Stimulated activated naive CD8-positive, alpha-beta T cell treated with anti-CD3 and anti-CD28 coated beads, Interleukin-15, amount 100 ng/mL, for 72 hours (primary cell): ENCODE results near the gene GAGE12E.
"Not testable (repeated sequence)": the region's sequence is repeated elsewhere in the genome, so short reads cannot be mapped to it uniquely, and the experiment has no call there.

Experiments used
- ATAC-seq: fragments of 150-1000 bp; cut with Tn5 transposase; 2 replicates; pipeline ENCODE4 v1.10.0; 2021; ENCODE audit warnings: mild to moderate bottlenecking, moderate library complexity
- DNase-seq, 2 donors: peaks; one replicate each; pipeline ENCODE4 v3.0.0; 2021 to 2022
- H3K27ac Mint-ChIP-seq, 2 donors: one replicate each; pipeline ENCODE4 v1.8.0; 2022; ENCODE audit warnings: mild to moderate bottlenecking in 2 of 2, mixed read lengths in 2 of 2, moderate library complexity in 2 of 2
- H3K27me3 Mint-ChIP-seq: one replicate; pipeline ENCODE4 v1.8.0; 2022; ENCODE audit warnings: mixed read lengths
- H3K4me1 Mint-ChIP-seq: one replicate; pipeline ENCODE4 v1.8.0; 2022; ENCODE audit warnings: mild to moderate bottlenecking, mixed read lengths
- H3K4me3 Mint-ChIP-seq, 2 donors: one replicate each; pipeline ENCODE4 v1.8.0; 2022; ENCODE audit warnings: mild to moderate bottlenecking in 2 of 2, mixed read lengths in 2 of 2, moderate library complexity in 1 of 2
- H3K9me3 Mint-ChIP-seq, 2 donors: one replicate each; pipeline ENCODE4 v1.8.0; 2022; ENCODE audit warnings: mixed read lengths in 2 of 2

The GAGE12E gene, protein sequence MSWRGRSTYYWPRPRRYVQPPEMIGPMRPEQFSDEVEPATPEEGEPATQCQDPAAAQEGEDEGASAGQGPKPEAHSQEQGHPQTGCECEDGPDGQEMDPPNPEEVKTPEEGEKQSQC

DNA sequence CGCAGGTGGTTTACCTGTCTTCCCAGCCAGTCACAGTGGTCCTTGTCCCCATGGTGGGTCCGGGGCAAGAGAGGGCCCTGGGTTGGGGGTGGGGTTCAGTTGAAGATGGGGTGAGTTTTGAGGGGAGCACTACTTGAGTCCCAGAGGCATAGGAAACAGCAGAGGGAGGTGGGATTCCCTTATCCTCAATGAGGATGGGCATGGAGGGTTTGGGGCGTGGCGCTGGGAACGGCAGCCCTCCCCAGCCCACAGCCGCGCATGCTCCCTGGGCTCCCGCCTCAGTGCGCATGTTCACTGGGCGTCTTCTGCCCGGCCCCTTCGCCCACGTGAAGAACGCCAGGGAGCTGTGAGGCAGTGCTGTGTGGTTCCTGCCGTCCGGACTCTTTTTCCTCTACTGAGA, at the start of gene GAGE12E:
Gene GAGE12E (plus strand): TSS at position 301 of the 400 bp plus-strand sequence. CDS start 1,155 bp downstream, outside the sequence.
- not testable (repeated sequence) for H3K4me1 Mint-ChIP-seq, ATAC-seq, DNase-seq, H3K27me3 Mint-ChIP-seq, H3K27ac Mint-ChIP-seq, H3K9me3 Mint-ChIP-seq, H3K4me3 Mint-ChIP-seq

DNA sequence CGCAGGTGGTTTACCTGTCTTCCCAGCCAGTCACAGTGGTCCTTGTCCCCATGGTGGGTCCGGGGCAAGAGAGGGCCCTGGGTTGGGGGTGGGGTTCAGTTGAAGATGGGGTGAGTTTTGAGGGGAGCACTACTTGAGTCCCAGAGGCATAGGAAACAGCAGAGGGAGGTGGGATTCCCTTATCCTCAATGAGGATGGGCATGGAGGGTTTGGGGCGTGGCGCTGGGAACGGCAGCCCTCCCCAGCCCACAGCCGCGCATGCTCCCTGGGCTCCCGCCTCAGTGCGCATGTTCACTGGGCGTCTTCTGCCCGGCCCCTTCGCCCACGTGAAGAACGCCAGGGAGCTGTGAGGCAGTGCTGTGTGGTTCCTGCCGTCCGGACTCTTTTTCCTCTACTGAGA, 19.2 kb upstream of the GAGE12E start, which contains the start of gene GAGE12C:
Gene GAGE12C (plus strand): TSS at position 301 of the 400 bp plus-strand sequence. CDS start 1,155 bp downstream, outside the sequence.
- not testable (repeated sequence) for H3K27me3 Mint-ChIP-seq, H3K4me1 Mint-ChIP-seq, DNase-seq, H3K9me3 Mint-ChIP-seq, H3K27ac Mint-ChIP-seq, ATAC-seq, H3K4me3 Mint-ChIP-seq

DNA sequence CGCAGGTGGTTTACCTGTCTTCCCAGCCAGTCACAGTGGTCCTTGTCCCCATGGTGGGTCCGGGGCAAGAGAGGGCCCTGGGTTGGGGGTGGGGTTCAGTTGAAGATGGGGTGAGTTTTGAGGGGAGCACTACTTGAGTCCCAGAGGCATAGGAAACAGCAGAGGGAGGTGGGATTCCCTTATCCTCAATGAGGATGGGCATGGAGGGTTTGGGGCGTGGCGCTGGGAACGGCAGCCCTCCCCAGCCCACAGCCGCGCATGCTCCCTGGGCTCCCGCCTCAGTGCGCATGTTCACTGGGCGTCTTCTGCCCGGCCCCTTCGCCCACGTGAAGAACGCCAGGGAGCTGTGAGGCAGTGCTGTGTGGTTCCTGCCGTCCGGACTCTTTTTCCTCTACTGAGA, 9.7 kb upstream of the GAGE12E start, which contains the start of gene GAGE12D:
Gene GAGE12D (plus strand): TSS at position 301 of the 400 bp plus-strand sequence. CDS start 1,155 bp downstream, outside the sequence.
- not testable (repeated sequence) for ATAC-seq, H3K4me1 Mint-ChIP-seq, H3K4me3 Mint-ChIP-seq, H3K27ac Mint-ChIP-seq, H3K9me3 Mint-ChIP-seq, H3K27me3 Mint-ChIP-seq, DNase-seq

DNA sequence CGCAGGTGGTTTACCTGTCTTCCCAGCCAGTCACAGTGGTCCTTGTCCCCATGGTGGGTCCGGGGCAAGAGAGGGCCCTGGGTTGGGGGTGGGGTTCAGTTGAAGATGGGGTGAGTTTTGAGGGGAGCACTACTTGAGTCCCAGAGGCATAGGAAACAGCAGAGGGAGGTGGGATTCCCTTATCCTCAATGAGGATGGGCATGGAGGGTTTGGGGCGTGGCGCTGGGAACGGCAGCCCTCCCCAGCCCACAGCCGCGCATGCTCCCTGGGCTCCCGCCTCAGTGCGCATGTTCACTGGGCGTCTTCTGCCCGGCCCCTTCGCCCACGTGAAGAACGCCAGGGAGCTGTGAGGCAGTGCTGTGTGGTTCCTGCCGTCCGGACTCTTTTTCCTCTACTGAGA, 9.5 kb downstream of the GAGE12E start, which contains the start of gene GAGE12F:
Gene GAGE12F (plus strand): TSS at position 301 of the 400 bp plus-strand sequence. CDS start 1,155 bp downstream, outside the sequence.
- not testable (repeated sequence) for ATAC-seq, H3K9me3 Mint-ChIP-seq, H3K27me3 Mint-ChIP-seq, H3K27ac Mint-ChIP-seq, H3K4me1 Mint-ChIP-seq, DNase-seq, H3K4me3 Mint-ChIP-seq

DNA sequence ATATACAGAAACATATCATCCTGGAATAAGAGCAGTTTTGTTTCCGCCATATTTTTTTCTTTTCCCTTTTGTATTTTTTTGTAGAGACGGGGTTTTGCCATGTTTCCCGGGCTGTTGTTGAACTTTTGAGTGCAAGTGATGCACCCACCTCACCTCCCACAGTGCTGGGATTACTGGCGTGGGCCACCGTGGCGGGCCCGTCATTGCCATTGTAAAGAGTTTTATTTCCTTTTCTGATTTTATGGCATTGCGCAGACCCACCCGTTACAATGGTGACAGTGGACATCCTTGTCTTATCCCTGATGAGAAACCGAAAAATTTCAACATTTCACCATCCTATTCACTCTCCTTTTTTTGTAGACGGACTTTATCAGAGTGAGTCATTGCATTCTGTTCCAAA, 17.6 kb downstream of the GAGE12E start:
- not testable (repeated sequence) for DNase-seq, H3K9me3 Mint-ChIP-seq, ATAC-seq, H3K27ac Mint-ChIP-seq, H3K4me3 Mint-ChIP-seq, H3K4me1 Mint-ChIP-seq, H3K27me3 Mint-ChIP-seq

DNA sequence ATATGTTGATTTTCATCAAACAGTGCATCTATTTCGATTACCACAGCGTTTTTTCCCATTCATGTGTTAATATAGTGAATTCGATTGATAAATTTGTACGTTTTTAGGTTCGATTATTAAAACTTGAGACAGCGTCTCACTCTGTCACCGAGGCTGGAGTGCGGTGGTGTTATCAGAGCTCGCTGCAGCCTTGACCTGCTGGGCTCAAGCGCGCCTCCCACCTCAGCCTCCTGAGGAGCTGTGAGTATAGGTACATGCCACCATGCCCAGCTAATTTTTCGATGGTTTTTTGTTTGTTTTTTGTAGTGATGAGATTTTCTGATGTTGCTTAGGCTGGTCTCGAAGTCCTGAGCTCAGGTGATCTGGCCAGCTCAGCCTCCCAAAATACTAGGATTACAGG, 18.1 kb downstream of the GAGE12E start:
- not testable (repeated sequence) for DNase-seq, ATAC-seq, H3K4me1 Mint-ChIP-seq, H3K9me3 Mint-ChIP-seq, H3K27me3 Mint-ChIP-seq, H3K4me3 Mint-ChIP-seq, H3K27ac Mint-ChIP-seq

DNA sequence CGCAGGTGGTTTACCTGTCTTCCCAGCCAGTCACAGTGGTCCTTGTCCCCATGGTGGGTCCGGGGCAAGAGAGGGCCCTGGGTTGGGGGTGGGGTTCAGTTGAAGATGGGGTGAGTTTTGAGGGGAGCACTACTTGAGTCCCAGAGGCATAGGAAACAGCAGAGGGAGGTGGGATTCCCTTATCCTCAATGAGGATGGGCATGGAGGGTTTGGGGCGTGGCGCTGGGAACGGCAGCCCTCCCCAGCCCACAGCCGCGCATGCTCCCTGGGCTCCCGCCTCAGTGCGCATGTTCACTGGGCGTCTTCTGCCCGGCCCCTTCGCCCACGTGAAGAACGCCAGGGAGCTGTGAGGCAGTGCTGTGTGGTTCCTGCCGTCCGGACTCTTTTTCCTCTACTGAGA, 19.0 kb downstream of the GAGE12E start, which contains the start of gene GAGE12G:
Gene GAGE12G (plus strand): TSS at position 301 of the 400 bp plus-strand sequence. CDS start 1,155 bp downstream, outside the sequence.
- not testable (repeated sequence) for ATAC-seq, DNase-seq, H3K4me1 Mint-ChIP-seq, H3K9me3 Mint-ChIP-seq, H3K27me3 Mint-ChIP-seq, H3K4me3 Mint-ChIP-seq, H3K27ac Mint-ChIP-seq

DNA sequence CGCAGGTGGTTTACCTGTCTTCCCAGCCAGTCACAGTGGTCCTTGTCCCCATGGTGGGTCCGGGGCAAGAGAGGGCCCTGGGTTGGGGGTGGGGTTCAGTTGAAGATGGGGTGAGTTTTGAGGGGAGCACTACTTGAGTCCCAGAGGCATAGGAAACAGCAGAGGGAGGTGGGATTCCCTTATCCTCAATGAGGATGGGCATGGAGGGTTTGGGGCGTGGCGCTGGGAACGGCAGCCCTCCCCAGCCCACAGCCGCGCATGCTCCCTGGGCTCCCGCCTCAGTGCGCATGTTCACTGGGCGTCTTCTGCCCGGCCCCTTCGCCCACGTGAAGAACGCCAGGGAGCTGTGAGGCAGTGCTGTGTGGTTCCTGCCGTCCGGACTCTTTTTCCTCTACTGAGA, 28.6 kb downstream of the GAGE12E start, which contains the start of gene GAGE12H:
Gene GAGE12H (plus strand): TSS at position 301 of the 400 bp plus-strand sequence. CDS start 1,155 bp downstream, outside the sequence.
- not testable (repeated sequence) for H3K9me3 Mint-ChIP-seq, H3K27ac Mint-ChIP-seq, H3K4me1 Mint-ChIP-seq, ATAC-seq, H3K27me3 Mint-ChIP-seq, DNase-seq, H3K4me3 Mint-ChIP-seq

DNA sequence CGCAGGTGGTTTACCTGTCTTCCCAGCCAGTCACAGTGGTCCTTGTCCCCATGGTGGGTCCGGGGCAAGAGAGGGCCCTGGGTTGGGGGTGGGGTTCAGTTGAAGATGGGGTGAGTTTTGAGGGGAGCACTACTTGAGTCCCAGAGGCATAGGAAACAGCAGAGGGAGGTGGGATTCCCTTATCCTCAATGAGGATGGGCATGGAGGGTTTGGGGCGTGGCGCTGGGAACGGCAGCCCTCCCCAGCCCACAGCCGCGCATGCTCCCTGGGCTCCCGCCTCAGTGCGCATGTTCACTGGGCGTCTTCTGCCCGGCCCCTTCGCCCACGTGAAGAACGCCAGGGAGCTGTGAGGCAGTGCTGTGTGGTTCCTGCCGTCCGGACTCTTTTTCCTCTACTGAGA, 38.1 kb downstream of the GAGE12E start, which contains the start of gene GAGE2A:
Gene GAGE2A (plus strand): TSS at position 301 of the 400 bp plus-strand sequence. CDS start 1,155 bp downstream, outside the sequence.
- ATAC-seq, result not testable (repeated sequence)

DNA sequence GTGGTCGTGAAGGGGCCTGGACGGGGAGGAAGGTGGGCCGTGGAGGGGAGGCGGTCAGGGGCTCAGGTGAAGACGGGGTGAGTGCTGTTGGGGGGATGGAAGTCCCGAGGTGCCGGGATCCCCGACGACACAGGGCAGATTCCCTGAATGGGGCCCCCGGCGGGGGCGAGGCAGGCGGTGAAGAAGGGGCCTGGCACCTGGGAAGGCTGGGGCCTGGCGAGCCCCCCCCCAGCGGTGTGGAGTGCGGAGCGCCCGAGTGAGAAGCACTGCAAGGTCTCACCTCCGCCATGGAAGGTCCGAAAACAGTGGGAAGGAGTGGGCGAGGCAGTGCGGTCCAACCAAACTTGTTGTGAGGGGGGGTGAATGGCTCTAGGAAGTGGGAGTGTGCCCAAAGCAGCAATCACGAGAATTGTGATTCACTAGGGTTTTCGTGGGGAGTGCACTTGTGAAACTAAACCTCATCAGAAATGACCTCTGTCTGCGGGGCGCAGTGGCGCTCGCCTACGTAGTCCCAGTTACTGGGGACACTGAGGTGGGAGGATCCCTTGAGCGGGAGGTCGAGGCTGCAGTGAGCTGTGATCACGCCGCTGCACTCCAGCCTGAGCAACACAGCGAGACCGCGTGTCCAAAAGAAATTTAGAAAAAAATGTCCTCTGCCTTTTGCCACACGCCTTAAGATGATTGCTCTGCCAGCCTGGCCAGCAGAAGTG, 38.8 kb downstream of the GAGE12E start:
- not testable (repeated sequence) for H3K27me3 Mint-ChIP-seq, H3K9me3 Mint-ChIP-seq, H3K27ac Mint-ChIP-seq, H3K4me1 Mint-ChIP-seq, H3K4me3 Mint-ChIP-seq, ATAC-seq
- DNase-seq, result peak; percentile 1 to 9

More for the DNA sequence above, 38.1 kb downstream of the GAGE12E start, which contains the start of gene GAGE2A:
- not testable (repeated sequence) for H3K4me3 Mint-ChIP-seq, H3K27ac Mint-ChIP-seq, H3K27me3 Mint-ChIP-seq, H3K4me1 Mint-ChIP-seq, DNase-seq, H3K9me3 Mint-ChIP-seq

DNA sequence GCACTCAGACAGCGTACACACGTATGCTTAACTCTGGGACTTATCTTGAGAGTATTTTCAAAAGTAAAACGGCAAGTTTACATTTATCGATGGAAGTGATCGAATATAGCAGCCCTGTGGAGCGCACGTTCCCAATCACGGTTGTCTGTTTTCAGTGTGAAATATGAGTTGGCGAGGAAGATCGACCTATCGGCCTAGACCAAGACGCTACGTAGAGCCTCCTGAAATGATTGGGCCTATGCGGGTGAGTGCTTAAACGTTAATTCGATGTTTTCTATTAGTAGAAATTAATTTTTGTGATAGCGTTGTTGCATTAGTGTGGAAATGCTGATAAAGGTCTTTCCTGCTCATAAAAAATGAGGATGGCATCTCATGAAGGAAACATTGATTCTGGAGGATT, 39.4 kb downstream of the GAGE12E start:
- not testable (repeated sequence) for H3K9me3 Mint-ChIP-seq, H3K4me1 Mint-ChIP-seq, DNase-seq

DNA sequence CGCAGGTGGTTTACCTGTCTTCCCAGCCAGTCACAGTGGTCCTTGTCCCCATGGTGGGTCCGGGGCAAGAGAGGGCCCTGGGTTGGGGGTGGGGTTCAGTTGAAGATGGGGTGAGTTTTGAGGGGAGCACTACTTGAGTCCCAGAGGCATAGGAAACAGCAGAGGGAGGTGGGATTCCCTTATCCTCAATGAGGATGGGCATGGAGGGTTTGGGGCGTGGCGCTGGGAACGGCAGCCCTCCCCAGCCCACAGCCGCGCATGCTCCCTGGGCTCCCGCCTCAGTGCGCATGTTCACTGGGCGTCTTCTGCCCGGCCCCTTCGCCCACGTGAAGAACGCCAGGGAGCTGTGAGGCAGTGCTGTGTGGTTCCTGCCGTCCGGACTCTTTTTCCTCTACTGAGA, 47.6 kb downstream of the GAGE12E start, which contains the start of gene GAGE1:
Gene GAGE1 (plus strand): TSS at position 301 of the 400 bp plus-strand sequence. CDS start 1,155 bp downstream, outside the sequence.
- H3K9me3 Mint-ChIP-seq, H3K27ac Mint-ChIP-seq, DNase-seq, H3K27me3 Mint-ChIP-seq, ATAC-seq, H3K4me3 Mint-ChIP-seq, H3K4me1 Mint-ChIP-seq: not testable (repeated sequence)

More for the DNA sequence above, 39.4 kb downstream of the GAGE12E start:
- ATAC-seq, H3K27me3 Mint-ChIP-seq, H3K27ac Mint-ChIP-seq, H3K4me3 Mint-ChIP-seq: not testable (repeated sequence)
